DMS53 (cell line): Measurements from ENCODE around the gene MR1.

Experiments
- DNase-seq: peaks from one replicate; lab custom pipeline; 2025; lab: John Stamatoyannopoulos, UW

The MR1 gene

GRCh38 chr1:181033799-181034451, at the start of gene MR1:
Gene MR1, plus strand, starts transcription at chr1:181033983. Its CDS starts 25 bp downstream, at chr1:181034008.
- DNase-seq, result peak; percentile 89

- peak; percentile 25 for DNase-seq
Observed at GRCh38 chr1:180988253-180988752, 45.5 kb upstream of the MR1 start.

DNA sequence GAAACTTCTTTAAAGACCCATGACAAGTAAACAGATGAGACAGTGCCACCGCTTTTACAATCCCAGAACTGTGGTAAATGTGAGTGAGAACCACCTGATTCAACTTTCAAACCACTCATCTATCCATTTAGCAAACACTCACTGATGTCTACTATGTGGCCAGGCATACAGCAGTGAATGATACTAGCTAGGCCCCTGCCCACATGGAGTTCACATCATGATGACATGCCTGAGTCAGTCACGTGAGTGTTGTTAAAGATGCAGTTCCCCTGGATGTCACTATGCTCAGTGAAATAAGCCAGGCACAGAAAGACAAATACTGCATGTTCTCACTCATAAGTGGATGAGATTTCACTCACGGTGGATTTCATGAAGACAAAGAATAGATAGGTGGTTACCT, 39.5 kb upstream of the MR1 start:
- DNase-seq, result peak; percentile 44

GRCh38 chr1:180997843-180998504, 35.8 kb upstream of the MR1 start:
- DNase-seq, result no peak

DNA sequence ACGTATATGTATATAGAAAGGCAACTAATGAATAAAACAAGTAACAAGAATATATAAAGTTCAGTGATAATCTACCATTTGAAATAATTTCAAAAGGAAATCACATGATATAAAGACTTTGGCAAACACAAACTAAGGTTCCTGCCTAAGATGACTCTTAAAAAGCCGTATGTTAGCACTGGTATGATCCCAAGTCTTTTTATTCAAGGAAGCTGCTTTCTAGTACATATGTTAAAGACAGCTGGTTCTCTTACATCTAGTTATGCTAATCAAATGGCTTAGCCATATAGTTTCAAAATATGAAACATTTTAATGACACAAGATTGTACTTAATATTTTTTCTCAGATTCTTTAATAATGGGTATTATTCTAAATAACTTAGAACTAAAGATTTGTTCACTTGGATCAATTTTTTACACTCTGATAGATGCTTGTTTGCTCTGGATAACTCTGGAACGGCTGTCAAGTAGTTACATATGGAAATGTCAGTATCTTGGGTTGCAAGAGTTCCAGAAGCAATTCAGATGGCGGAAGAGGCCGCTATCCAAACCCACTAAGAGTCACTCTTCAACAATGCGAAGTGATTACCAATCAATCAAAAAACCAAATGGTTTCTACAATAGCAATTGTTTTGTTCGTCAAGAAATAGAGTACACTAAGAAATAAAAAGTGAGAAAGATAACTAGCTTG, 32.5 kb upstream of the MR1 start:
- no peak for DNase-seq

- no peak for DNase-seq
Observed at GRCh38 chr1:181002582-181003172, 31.1 kb upstream of the MR1 start.

DNA sequence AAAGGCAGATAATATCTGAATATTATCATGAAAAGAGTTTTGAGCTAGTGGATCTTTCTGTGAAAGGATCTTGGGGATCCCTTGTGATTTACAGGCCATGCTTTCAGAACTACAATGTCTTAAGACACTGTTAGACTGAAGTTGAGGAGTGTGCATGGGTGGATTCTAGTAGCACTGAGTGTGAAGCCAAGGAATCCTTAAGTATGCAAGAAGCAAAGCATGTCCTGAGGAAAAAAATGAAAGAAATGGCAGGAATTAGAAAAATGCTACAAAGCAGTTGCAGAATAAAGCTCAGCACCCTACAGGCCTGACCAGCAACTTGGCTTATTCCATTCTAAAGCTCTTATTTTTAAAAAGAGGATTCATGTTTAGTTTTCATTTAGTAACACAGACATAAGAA, 23.0 kb upstream of the MR1 start:
- no peak for DNase-seq

DNA sequence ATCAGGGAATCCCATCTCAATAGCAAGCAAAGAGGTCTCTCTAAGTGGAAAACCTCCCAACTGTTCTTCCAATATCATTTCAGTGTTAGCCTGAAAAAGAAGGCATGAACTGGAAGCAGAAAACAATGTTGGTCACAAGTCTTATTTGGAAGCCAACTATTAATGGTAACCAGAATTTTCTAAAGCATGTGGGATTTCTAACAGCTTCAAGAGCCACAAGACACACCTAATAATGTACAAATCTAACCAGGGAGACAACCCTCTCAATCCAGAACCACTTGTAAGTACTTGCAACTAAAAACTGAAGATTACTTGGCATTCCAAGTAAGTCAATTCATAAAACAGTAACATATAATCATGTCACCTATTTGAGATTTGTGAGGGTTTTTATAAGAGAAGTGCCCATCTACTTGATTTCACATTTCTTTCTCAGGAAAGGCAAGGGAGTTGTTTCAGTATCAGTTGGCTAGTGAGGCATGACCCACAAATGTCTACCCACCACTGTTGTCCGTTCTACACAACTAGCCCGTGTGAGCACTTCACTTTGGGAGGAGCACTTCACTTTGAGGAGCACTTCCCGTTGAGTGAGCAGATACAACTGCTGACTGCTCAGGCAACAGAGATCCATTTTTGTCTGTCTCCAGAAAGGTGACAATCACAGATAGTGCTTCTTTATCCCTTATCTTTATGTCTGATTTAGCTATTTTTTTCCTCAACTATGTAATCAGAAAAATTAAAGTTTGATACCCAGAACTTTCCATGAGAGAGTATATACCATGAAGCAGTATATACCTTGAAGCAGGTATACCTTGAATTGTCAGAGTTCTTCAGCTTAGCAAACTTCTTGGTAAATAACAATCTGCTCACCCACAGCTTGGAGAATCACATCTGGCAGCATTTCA, 22.2 kb upstream of the MR1 start:
- DNase-seq, result no peak

DNA sequence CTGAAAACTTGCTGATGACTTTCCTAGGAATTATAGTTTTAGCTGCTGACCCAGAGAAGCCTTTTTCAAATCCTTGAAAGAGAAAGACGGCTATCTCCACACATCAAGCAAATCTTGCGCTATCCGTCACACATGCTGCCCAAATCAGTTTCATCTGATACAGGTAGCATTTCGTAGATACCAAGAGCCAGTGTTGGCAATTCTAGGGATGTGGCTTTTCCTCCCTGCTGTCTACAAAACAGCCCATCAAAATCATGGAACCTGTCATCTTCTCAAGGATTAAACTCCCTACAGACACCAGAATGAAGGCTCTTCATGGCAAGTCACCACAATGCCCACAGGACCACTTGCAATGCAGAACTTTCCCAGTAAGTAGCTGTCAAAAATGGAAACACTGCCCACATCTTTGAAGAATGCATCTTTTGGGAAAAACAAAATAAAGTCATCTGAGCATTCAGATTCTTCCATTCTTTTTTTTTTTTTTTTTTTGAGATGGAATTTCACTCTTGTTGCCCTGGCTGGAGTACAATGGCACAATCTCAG, 21.5 kb upstream of the MR1 start:
- no peak for DNase-seq

- DNase-seq, result no peak
Observed at GRCh38 chr1:181013144-181013543, 20.6 kb upstream of the MR1 start.

DNA sequence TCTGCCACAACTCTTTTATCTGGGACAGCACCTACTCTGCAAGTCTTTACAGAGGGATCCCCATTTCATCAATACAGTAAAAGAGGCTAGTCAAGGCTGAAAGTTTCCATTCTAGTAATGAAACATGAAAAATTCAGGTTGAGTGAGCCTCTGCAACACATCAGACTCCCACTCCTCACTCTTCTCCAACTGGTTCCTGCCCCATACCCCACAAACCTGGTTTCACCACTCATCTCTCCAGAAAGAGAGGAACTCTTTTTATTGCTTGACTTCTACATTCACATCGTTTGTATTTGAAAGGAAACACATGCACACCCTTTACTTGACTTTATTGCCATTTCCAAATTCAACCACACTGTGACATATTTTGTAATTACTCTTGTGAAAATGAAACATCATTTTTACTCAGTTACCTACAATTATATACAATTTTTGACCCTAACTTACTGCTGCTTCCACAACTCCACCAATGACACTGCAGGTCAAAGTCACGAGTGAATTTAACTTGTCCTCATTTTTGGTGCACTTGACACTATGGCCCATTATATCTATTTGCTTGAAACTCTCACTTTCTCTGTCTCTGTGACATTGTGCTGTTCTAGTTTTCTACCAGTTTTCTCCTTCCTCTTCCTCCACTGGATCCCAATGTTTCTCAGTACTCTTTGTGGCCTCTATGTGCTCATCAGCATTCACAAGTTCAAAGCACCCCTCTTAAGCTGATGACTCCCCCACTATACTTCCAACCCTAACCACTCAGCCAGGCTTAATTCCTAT, 19.1 kb upstream of the MR1 start:
- no peak for DNase-seq

DNA sequence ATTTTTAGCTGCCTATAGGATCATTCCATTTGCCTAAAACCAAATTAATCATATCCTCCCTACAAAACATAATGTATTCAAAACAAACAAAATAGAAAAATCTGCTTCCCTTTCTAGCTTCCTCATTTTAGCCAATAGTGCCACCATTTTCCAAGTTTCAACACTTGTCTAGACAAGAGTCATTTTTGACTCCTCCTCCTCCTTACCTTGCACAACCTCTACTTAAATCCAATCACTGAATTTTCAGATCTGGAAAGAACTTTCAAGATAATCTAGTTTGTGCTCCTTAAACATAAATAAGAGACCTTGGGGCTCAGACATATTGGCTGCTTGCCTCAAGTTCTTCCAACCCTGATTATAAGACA, 18.6 kb upstream of the MR1 start:
- DNase-seq, result no peak

DNA sequence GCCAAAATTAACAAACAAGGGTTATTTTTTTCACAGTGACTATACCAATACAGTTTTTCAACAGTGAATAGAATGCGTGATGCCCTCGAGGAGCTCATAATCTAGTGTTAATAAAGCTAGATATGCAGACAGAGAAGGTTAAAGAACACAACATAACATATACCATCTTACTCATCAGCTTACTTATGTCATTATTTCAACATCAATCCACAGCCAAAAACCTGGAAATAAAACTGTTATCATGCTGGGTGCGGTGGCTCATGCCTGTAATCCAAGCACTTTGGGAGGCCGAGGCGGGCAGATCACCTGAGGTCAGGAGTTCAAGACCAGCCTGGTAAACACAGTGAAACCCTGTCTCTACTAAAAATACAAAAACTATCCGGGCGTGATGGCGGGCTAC, 17.2 kb upstream of the MR1 start:
- no peak for DNase-seq

DNA sequence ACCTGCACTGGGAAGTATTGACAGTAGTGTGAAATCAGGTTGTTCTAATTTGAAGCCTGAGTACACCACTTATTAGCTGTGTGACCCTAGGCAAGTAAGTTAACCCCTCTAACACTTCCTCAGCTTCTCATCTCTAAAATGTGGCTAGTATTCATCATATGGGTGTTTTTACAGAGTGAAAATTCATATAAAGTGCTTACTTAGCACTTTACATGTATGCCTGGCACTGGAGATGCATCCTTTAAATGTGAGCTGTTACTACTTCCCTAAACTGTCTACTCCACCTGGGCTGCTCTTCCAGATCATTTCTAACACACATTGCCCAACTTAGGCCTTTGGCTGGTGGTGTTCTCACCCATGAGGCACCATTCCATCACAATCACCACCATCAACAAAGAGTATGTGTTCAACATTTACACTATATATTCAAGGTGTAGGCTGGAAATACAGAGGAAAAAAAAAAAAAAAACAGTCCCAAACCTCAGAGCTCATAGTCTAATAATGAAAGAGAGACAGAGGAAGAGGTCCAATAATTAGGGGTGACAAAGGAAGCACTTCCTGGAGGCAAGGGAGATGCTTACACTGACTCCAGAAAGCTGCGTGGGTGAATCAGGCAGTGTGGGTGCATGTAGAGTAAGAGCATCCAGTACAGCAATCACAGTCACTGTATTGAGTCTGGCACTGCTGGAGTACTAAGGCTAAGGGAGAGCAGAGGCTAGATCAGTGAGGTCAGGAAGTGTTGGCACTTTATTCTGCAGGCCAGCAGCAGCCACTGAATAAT, 14.7 kb upstream of the MR1 start:
- no peak for DNase-seq

- DNase-seq, result no peak
Observed at GRCh38 chr1:181021159-181021558, 12.6 kb upstream of the MR1 start.

DNA sequence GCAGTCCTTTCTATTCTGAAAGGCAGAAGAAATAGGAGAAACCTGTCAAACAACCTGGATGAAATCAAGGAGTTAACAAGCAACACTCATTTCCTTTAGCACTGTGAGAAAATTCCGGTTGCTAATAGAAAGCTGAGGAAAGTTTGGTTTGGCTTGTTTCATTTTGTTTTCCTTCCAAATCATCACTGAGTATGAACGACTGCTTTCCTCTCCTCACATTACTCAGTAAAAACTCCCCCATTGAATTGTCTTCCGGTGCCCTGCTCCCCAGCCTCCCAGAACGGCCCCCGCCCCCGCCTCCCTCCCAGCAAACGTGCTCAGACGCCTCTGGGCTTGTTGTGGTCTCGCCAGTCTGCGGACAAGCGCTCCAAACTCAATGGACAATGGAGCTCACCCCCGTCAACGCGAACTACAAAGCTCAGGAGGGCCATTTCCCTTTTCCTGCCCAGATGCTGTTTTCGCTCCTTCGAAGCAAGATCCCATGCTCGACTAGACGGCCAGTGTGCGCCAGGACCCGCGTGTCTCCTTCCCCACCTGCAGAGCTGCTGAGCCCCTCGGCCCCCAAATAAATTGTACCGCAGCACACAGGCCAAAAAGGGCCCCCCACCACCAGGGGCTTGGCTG, 11.9 kb upstream of the MR1 start:
- peak; percentile 79 for DNase-seq

- DNase-seq, result no peak
Observed at GRCh38 chr1:181023265-181024057, 10.3 kb upstream of the MR1 start.

- no peak for DNase-seq
Observed at GRCh38 chr1:181028196-181028595, 5.6 kb upstream of the MR1 start.

DNA sequence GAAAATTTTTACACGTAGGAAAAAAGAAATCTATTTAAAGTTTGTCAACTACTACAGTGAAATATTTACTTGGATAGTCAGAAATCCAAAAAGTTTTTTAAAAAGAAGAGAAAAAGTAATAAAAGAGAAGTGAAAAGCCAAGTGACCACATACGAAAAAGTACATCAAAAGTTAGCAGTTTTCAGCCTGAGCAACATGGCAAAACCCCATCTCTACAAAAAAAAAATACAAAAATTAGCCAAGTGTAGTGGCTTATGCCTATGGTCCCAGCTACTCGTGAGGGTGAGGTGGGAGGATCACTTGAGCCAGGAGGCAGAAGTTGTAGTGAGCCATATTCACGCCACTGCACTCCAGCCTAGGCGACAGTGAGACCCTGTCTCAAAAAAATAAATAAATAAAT, 5.2 kb upstream of the MR1 start:
- no peak for DNase-seq
